B cell (primary cell): Measurements from ENCODE around the gene LRRC45.

Experiments
- EZH2 ChIP-seq: IDR thresholded peaks from 2 replicates; pipeline ENCODE4 v1.6.1; 2012; ENCODE audit warnings: borderline replicate concordance, low read depth, mild to moderate bottlenecking, moderate library complexity, low read length; ENCODE audit not compliant: insufficient read depth, poor library complexity, severe bottlenecking
- TF ChIP-seq, protein P1 (sequence below): fragments of 200-600 bp; IDR thresholded peaks from one replicate; pipeline ENCODE4 v1.8.0; 2022; ENCODE audit warnings: antibody characterized with exemption, mild to moderate bottlenecking

DNA sequence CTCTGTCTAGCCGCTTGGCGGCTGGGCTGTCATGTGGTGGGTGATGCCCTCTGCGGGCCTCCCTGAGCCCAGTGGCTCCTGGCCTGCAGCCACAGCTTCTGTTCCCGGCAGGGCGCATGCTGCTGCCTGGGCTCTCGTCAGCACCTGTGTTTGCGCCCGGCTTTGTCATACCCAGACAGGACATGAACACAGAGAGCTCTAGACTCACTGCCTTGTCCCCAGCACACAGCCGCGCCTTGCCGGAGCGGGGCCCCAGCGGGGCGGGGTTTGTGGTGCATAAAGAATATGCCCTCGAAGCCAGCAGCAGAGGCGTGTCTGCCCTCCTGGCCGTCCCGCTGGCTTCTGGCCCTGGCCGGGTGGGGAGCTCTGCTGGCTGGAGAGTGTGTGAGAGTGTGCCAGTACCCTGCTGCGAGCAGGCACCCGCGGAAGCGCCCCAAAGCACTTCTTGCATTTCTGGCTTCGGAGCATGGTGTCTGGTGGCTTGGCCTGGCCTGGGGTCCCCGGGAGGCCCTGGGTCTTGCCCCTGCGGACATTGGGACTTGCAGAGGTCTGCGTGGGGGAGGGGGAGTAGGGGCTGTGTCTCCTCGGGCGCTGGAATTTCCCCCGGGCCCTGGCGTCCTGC, 31.3 kb upstream of the LRRC45 start:
- TF ChIP-seq, protein P1, sequence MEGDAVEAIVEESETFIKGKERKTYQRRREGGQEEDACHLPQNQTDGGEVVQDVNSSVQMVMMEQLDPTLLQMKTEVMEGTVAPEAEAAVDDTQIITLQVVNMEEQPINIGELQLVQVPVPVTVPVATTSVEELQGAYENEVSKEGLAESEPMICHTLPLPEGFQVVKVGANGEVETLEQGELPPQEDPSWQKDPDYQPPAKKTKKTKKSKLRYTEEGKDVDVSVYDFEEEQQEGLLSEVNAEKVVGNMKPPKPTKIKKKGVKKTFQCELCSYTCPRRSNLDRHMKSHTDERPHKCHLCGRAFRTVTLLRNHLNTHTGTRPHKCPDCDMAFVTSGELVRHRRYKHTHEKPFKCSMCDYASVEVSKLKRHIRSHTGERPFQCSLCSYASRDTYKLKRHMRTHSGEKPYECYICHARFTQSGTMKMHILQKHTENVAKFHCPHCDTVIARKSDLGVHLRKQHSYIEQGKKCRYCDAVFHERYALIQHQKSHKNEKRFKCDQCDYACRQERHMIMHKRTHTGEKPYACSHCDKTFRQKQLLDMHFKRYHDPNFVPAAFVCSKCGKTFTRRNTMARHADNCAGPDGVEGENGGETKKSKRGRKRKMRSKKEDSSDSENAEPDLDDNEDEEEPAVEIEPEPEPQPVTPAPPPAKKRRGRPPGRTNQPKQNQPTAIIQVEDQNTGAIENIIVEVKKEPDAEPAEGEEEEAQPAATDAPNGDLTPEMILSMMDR = no peak
- no peak for TF ChIP-seq EZH2
